HFF-Myc (cell line): ENCODE results near the gene TNFAIP3.

ENCODE experiments used
- DNase-seq: peaks from one replicate; pipeline ENCODE4 v3.0.0-alpha.2; 2011; ENCODE audit warnings: low read depth; ENCODE audit errors: extremely low read depth
- H3K4me3 ChIP-seq: replicated peaks from 2 replicates; pipeline ENCODE4 v1.5.1; 2011; ENCODE audit warnings: low read depth, mild to moderate bottlenecking, control low read depth, low read length
- CTCF ChIP-seq: IDR thresholded peaks from 2 replicates; pipeline ENCODE4 v1.5.1; 2012; ENCODE audit warnings: mild to moderate bottlenecking, low read depth, low read length, control low read depth; ENCODE audit errors: missing control alignments

TNFAIP3 gene

DNA sequence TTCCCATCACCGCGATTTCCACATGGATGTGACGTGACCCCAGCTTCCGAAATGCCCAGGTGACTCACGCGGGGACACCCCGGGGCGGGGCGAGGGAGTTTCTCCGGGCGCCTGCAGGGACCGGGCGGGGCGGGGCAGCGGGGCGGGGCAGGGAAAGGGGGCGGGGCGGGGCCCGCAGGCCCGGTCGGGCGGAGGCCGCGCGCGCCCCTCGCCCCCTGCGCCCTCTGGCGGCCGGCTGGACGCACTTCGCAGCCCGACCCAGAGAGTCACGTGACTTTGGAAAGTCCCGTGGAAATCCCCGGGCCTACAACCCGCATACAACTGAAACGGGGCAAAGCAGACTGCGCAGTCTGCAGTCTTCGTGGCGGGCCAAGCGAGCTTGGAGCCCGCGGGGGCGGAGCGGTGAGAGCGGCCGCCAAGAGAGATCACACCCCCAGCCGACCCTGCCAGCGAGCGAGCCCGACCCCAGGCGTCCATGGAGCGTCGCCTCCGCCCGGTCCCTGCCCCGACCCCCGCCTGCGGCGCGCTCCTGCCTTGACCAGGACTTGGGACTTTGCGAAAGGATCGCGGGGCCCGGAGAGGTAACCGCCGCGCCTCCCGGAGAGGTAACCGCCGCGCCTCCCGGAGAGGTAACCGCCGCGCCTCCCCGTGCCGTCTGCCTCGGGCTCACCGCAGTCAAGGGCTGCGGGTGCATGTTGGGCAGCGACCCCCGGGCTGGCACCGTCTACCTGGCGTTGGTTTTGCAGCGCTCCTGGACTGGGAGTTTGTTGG, at the start of gene TNFAIP3:
Gene TNFAIP3, plus strand, starts transcription at position 346 of the 771 bp plus-strand sequence. CDS start 3,969 bp downstream, outside the sequence.
- peak within 1 kb of the TSS; percentile 72 for H3K4me3 ChIP-seq

DNA sequence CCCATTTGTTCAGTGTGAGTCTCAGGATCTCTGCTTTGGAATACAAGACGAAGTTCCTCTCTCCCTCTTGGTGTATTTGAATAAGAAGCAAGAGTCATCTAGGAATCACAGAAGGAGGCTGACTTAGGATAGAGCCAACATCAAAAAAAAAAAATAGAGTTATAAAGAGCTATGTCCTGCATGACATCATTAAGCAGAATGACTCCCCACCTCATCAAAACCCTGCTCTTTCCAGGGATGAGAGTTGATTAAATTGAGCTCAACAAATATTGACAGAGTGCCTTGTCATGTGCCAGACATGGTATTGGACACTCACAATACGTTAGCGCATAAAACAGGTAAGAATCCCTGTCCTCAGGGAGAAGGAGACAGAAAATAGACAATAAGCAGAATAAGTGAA, 48.6 kb upstream of the TNFAIP3 start:
- no peak overlapping the region for H3K4me3 ChIP-seq
- no peak for DNase-seq
- TF ChIP-seq CTCF, result no peak

More for the DNA sequence above, at the start of gene TNFAIP3:
- DNase-seq, result peak; percentile 61
- peak; percentile 56 for TF ChIP-seq CTCF

GRCh38 chr6:137819740-137820139, 47.3 kb upstream of the TNFAIP3 start:
- TF ChIP-seq CTCF, result no peak
- no peak overlapping the region for H3K4me3 ChIP-seq
- no peak for DNase-seq

DNA sequence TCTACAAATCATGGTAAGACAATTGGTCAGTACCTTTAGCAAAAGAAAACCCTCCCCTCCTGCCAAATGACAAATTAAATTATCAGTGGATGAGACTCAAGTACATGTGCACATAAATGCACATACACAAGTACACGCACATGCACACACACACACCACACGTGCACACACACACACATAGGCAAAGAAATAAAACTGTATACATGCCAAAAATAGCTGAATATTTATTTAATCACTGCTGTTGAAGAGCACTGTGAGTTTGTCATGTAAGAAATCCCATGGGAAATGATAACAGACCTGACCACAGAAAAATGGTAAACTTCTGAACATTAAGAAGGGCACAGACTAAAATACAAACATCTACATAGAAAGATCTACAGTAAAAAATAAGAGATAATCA, 46.6 kb upstream of the TNFAIP3 start:
- H3K4me3 ChIP-seq, result no peak overlapping the region
- TF ChIP-seq CTCF, result no peak
- DNase-seq, result no peak

- no peak for DNase-seq
- no peak overlapping the region for H3K4me3 ChIP-seq
- no peak for TF ChIP-seq CTCF
These were observed 46.1 kb upstream of the TNFAIP3 start for GRCh38 chr6:137820952-137821351.

GRCh38 chr6:137821491-137821890, 45.6 kb upstream of the TNFAIP3 start:
- TF ChIP-seq CTCF, result no peak
- DNase-seq, result no peak
- H3K4me3 ChIP-seq, result no peak overlapping the region
